LNCaP clone FGC (cell line): ENCODE data around the gene KIF1A.
A peak's percentile ranks its signal among the peaks of the same experiment; 100 is the strongest.

Experiments used
- DNase-seq: peaks from one replicate; pipeline ENCODE4 v3.0.0-alpha.2; 2011; ENCODE audit warnings: low read depth
- H3K4me3 ChIP-seq: 2 replicates; pipeline ENCODE4 v1.5.1; 2011; ENCODE audit warnings: mild to moderate bottlenecking, low read depth, low read length, control low read depth
- TF ChIP-seq, protein P1 (sequence below): IDR thresholded peaks from 2 replicates; pipeline ENCODE4 v1.5.1; 2012; ENCODE audit warnings: mild to moderate bottlenecking; ENCODE audit not compliant: control insufficient read depth, insufficient read depth; ENCODE audit errors: extremely low read depth

Gene KIF1A

DNA sequence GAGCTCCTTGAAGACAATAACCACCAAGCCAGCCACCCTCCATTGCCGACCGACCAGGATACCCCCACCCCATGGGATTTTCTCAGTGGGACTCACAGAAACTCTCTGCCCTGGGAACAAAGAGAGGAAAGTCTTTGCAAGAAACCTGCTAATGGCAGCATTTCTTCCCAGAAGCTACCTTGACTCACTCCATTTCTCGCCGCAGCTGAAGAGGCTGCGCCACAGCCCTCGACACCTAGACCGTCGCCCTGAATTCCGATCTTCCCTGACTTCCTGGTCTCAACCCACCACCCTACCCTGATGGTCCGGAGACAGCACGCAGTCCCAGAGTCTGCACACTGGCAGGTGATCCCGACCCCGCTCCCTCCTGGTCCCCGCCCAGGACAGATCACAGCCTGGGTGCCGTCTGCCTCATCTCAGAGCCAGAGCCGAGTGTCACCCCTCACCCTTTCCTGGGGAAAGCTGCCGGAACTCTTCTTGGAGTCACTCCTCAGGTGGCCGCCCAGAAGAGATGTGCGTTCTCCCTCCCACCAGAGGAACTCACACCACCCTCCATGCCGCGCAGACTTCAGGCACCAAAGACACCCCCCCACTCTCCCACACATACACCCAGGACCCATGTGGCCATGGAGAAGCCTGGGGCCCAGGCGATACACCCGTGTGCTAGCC lies 103.8 kb downstream of the KIF1A start:
- TF ChIP-seq, protein P1, sequence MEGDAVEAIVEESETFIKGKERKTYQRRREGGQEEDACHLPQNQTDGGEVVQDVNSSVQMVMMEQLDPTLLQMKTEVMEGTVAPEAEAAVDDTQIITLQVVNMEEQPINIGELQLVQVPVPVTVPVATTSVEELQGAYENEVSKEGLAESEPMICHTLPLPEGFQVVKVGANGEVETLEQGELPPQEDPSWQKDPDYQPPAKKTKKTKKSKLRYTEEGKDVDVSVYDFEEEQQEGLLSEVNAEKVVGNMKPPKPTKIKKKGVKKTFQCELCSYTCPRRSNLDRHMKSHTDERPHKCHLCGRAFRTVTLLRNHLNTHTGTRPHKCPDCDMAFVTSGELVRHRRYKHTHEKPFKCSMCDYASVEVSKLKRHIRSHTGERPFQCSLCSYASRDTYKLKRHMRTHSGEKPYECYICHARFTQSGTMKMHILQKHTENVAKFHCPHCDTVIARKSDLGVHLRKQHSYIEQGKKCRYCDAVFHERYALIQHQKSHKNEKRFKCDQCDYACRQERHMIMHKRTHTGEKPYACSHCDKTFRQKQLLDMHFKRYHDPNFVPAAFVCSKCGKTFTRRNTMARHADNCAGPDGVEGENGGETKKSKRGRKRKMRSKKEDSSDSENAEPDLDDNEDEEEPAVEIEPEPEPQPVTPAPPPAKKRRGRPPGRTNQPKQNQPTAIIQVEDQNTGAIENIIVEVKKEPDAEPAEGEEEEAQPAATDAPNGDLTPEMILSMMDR: no peak
- no peak overlapping the region for H3K4me3 ChIP-seq
- no peak for DNase-seq

DNA sequence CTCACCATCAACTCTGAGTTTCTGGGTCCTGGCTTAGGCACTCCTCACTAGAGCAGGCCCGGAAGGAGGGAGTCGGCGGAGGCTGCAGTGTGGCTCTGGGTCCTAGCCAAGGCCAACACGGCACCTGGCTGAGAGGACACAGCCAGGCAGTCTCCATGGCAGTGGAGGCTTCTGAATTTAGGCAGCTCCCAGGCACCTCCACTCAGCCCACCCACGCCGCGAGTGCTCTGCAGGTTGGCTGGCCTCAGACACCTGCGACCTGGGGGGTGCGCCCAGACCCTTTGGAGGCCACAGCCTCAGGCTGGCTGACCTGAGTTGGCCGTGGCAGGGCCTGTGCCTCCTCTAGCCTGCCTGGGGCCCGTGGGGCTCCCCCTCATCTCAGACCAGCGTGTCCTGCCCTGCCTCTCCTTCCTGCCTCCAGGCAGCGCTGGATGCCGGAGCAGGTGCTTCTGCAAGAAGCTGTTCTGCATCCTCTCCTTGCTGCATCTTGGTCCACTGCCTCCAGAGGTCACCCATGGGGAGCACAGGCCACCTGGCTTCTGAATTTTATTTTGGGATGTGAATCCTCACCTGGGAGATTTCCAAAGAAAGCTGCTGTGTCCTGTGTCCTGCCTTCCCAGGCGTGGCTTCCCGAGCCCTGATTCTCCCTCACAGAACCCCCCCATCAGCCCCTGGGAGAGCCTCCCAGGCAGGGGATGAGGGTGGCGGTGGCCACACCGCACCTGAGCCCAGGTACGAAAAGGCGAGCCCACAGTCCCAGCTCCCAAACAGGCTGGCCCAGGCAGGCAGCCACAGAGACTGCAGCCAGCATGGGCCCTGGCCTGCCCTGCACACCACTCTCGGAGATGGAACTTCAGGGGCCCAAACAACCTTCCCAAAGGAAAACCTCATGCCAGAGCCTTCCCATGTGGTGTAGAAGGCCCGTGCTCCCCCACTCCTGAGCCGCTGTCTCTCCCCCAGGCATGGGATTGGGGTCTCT lies 105.0 kb downstream of the KIF1A start:
- TF ChIP-seq, protein P1: peak; percentile 8; the same call in 1 of the 2 replicates
- no peak for DNase-seq
- no peak overlapping the region for H3K4me3 ChIP-seq

DNA sequence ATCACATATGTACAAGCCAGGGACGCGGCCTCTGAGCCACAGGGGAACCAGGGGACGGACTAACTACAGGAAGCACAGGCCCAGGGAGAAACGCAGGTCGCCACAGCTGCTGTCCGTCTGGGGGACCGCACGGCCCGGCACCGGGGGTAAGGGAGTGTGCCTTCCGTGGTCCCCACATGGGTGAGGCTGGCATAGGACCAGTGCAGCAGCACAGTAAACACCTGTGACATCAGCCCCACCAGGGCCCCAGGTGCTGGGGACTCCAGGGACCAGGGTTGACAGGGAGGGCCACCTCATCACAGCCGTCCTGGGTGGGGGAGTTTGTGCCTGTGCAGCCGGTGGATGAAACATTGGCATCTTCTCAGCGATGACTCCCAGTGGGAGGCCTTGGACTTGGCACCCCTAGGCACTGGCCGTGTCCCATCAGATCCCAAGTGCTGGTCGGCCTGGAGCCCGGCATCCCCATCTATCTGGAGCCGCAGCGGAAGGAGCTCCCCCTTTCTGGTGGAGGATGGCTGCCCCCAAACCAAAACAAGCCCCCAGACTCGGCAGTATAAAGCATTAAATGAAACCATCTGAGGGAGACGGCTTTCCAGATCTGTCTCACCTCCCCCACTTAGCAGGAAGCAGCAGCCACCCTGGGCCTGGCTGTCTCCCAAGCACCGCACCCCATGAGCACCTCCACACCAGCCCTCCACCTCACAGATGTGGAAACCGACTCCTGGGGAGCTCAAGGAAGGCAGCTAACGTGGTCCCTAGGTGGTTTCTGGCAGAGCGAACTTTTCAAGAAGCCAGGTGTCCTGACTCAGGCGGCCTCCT lies 105.9 kb downstream of the KIF1A start:
- TF ChIP-seq, protein P1: no peak
- H3K4me3 ChIP-seq: no peak overlapping the region
- no peak for DNase-seq

DNA sequence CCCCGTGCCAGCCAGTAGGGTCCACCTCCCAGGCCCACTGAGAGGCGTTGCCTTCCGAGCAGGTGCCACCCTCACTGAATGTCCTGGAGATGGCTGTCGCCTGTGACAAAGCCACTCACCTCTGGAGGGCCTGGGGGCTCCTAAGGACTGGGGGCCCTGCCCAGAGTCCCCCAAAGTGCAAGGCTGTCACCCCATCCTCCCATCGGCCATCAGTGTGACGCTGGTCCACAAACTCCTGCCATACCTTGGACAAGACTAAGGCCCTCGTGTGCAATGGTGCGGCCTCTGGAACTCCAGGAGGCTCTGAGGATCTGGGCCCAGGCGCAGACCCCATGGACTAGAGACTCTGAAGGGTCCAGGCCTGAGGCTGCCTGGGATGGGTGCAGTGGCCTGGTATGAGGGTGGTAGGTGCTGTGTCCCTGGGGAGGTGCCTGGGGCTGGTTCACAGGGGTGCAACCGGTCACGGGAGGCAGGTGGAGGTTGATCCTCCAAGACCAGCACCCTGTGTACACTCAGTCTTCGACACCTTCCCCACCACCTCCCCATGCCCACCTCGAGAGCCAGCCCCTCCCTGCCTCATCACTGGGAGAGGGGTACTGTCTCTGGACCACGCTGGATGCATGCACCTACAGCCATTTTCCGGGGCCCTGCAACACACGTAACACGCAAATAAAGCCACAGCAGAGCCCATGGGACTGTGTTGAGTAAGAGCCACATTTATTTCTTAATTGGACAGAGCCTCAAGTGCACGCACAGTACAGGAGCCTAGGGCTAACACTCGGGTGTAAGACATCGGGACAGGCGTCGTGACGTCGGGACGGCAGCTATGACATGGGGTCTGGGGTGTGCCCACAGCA lies 106.7 kb downstream of the KIF1A start:
- TF ChIP-seq, protein P1: no peak
- H3K4me3 ChIP-seq: no peak overlapping the region
- no peak for DNase-seq

DNA sequence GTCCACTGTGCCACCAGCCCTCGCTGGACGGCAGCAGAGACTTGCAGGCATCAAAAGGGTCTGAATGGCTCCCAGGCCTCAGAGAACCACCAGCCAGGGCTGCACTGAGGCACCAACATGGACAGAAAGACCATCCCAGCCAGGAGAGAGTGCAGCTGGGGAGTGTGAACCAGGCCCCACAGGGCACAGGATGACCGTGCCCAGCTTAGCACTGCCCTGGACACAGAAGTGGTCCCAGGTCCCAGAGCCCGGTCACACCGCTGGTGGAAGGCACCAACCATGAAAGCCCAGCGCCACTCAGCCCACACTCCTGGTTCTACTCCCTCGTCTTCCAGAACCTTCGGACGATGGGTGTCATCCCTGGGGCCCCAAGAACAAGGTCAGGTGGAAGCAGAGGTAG lies 107.9 kb downstream of the KIF1A start:
- TF ChIP-seq, protein P1: no peak
- H3K4me3 ChIP-seq: no peak overlapping the region
- no peak for DNase-seq

DNA sequence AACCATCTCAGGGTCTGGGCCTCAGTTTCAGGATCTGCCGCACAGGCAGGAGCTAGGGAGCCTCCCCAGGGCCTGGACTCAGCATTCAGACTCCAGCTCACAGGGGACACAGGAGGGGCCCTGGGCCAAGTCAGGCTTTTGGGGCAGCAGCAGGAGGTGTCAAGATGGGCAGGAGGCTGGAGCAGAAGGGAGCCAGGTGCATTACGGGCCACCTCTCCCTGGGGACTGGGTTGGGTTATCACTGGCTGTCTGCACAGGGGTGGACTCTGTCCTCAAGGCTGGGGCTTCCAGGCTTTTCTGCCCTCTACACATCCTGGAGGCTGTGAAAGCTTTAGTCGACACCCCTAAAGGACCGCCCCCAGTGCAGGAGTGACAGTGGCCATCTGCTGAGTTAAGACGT lies 108.3 kb downstream of the KIF1A start:
- DNase-seq: no peak
- TF ChIP-seq, protein P1: no peak
- H3K4me3 ChIP-seq: no peak overlapping the region
